K562 treated with DMSO at 1 percent for 12 hours (cell line): Measurements from ENCODE around the gene ADAM29. TPM values are rescaled to one million over a fixed set of nuclear protein-coding genes. Genes with fewer than 3 reads are reported as not detected.

ENCODE experiments used
- total RNA-seq: library from RNA; unstranded; fragments of 300-600 nt; gene quantifications from 2 replicates; pipeline ENCODE4 v1.2.3, GENCODE V29; 2022; ENCODE audit not compliant: insufficient read depth

Gene ADAM29
- not detected in 2 replicates for total RNA-seq

DNA sequence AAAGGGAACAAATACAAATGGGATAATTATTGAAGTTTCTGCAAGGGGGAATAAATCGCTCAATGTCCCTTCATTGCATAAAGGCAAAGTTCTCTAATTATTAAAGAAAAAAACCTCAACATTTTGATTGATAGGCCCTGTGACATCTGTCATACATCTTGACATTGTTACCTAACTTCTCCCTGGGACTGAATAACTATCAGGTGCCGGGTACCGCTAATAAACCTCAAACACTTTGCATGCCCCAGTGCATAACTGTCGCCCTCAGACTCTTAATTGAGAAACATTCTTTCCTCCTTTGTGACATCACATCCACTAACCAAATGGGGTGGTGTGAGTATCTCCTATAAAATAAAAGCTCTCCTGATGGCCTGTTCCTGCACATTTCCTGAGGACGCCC lies at the start of gene ADAM29:
Gene ADAM29, plus strand, starts transcription at position 301 of the 400 bp plus-strand sequence. CDS start 57,168 bp downstream, outside the sequence.

Other genes with a start within 250 kb of the ADAM29 start
- gene GLRA3, start 89.1 kb upstream of the ADAM29 start, total RNA-seq = not detected in 2 replicates